GM23338 (cell line): Measurements from ENCODE around the gene WFDC12.

ENCODE experiments used
- CREB1 ChIP-seq: fragments of 250-450 bp; sonication (Bioruptor Pico); IDR thresholded peaks from 2 replicates; pipeline ENCODE4 v1.5.0; 2020; ENCODE audit warnings: low read depth, mild to moderate bottlenecking, moderate library complexity
- EZH2 ChIP-seq: fragments of 200-600 bp; sonication (generic); IDR thresholded peaks from one replicate; pipeline ENCODE4 v1.8.0; 2017; ENCODE audit warnings: antibody characterized with exemption, mild to moderate bottlenecking, low read depth; ENCODE audit not compliant: unreplicated experiment
- EZH2phosphoT487 ChIP-seq: fragments of 200-600 bp; sonication (generic); IDR thresholded peaks from one replicate; pipeline ENCODE4 v1.8.1; 2018; ENCODE audit warnings: antibody characterized with exemption; ENCODE audit not compliant: unreplicated experiment
- JUNB ChIP-seq: IDR thresholded peaks from one replicate; pipeline ENCODE4 v1.6.1; 2016; ENCODE audit warnings: antibody characterized with exemption; ENCODE audit not compliant: unreplicated experiment
- NANOG ChIP-seq: IDR thresholded peaks from 2 replicates; pipeline ENCODE4 v1.6.1; 2016; ENCODE audit warnings: antibody characterized with exemption, borderline replicate concordance
- POLR2AphosphoS5 ChIP-seq: IDR thresholded peaks from 2 replicates; pipeline ENCODE4 v1.6.1; 2016; ENCODE audit warnings: antibody characterized with exemption, low read depth
- STAT1 ChIP-seq: IDR thresholded peaks from one replicate; pipeline ENCODE4 v1.6.1; 2016; ENCODE audit warnings: antibody characterized with exemption; ENCODE audit not compliant: unreplicated experiment
- ZNF114 ChIP-seq: fragments of 250-450 bp; sonication (Bioruptor Pico); IDR thresholded peaks from 2 replicates; pipeline ENCODE4 v1.5.0; 2020; ENCODE audit warnings: mild to moderate bottlenecking, moderate library complexity
- ZNF331 ChIP-seq: fragments of 250-450 bp; sonication (Bioruptor Pico); IDR thresholded peaks from 2 replicates; pipeline ENCODE4 v1.5.0; 2020; ENCODE audit warnings: low read depth, mild to moderate bottlenecking, moderate library complexity
- TF ChIP-seq, protein P1 (sequence below), 2 experiments: fragments of 200-600 bp in 1 of 2; sonication (generic) in 1 of 2; conservative IDR thresholded peaks; 2 replicates each; pipeline versions ENCODE4 v1.5.1 to v1.6.1; 2016 to 2017; ENCODE audit warnings: antibody characterized with exemption in 2 of 2, low read depth in 2 of 2, mild to moderate bottlenecking in 2 of 2, moderate library complexity in 1 of 2
- TF ChIP-seq, protein P2 (sequence below): IDR thresholded peaks from 2 replicates; pipeline ENCODE4 v1.6.1; 2016; ENCODE audit warnings: antibody characterized with exemption
- TF ChIP-seq, protein P3 (sequence below): IDR thresholded peaks from one replicate; pipeline ENCODE4 v1.6.1; 2018; ENCODE audit warnings: antibody characterized with exemption; ENCODE audit not compliant: unreplicated experiment
- TF ChIP-seq, protein P4 (sequence below): fragments of 250-450 bp; sonication (Bioruptor Pico); IDR thresholded peaks from 2 replicates; pipeline ENCODE4 v1.5.0; 2020; ENCODE audit warnings: mild to moderate bottlenecking, moderate library complexity

DNA sequence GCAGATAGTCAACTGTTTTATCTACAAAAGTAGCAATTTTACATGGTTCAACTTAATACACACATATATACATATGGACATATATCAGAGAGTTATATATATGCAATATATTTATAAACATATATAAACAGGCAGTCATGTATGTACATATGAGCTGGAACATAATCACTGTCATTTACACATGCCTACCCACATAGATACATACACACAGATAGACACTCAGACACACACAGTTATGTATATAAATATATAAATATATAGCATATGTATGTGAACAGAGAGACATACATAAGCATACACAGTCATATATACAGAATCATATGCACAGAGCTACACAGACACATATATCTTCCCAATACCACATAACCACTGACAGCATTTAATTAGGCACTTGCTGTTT is 11.5 kb downstream of the WFDC12 start:
- TF ChIP-seq, protein P1, sequence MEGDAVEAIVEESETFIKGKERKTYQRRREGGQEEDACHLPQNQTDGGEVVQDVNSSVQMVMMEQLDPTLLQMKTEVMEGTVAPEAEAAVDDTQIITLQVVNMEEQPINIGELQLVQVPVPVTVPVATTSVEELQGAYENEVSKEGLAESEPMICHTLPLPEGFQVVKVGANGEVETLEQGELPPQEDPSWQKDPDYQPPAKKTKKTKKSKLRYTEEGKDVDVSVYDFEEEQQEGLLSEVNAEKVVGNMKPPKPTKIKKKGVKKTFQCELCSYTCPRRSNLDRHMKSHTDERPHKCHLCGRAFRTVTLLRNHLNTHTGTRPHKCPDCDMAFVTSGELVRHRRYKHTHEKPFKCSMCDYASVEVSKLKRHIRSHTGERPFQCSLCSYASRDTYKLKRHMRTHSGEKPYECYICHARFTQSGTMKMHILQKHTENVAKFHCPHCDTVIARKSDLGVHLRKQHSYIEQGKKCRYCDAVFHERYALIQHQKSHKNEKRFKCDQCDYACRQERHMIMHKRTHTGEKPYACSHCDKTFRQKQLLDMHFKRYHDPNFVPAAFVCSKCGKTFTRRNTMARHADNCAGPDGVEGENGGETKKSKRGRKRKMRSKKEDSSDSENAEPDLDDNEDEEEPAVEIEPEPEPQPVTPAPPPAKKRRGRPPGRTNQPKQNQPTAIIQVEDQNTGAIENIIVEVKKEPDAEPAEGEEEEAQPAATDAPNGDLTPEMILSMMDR (conservative IDR thresholded peaks at IDR 0.05; ENCODE audit: low read depth in 2 of 2): no peak
- no peak for TF ChIP-seq EZH2
- no peak for TF ChIP-seq EZH2phosphoT487
- no peak for TF ChIP-seq CREB1 (CRISPR knock-in tag)
- TF ChIP-seq POLR2AphosphoS5: no peak
- TF ChIP-seq STAT1: no peak
- TF ChIP-seq, protein P2, sequence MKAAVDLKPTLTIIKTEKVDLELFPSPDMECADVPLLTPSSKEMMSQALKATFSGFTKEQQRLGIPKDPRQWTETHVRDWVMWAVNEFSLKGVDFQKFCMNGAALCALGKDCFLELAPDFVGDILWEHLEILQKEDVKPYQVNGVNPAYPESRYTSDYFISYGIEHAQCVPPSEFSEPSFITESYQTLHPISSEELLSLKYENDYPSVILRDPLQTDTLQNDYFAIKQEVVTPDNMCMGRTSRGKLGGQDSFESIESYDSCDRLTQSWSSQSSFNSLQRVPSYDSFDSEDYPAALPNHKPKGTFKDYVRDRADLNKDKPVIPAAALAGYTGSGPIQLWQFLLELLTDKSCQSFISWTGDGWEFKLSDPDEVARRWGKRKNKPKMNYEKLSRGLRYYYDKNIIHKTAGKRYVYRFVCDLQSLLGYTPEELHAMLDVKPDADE: no peak
- TF ChIP-seq, protein P3, sequence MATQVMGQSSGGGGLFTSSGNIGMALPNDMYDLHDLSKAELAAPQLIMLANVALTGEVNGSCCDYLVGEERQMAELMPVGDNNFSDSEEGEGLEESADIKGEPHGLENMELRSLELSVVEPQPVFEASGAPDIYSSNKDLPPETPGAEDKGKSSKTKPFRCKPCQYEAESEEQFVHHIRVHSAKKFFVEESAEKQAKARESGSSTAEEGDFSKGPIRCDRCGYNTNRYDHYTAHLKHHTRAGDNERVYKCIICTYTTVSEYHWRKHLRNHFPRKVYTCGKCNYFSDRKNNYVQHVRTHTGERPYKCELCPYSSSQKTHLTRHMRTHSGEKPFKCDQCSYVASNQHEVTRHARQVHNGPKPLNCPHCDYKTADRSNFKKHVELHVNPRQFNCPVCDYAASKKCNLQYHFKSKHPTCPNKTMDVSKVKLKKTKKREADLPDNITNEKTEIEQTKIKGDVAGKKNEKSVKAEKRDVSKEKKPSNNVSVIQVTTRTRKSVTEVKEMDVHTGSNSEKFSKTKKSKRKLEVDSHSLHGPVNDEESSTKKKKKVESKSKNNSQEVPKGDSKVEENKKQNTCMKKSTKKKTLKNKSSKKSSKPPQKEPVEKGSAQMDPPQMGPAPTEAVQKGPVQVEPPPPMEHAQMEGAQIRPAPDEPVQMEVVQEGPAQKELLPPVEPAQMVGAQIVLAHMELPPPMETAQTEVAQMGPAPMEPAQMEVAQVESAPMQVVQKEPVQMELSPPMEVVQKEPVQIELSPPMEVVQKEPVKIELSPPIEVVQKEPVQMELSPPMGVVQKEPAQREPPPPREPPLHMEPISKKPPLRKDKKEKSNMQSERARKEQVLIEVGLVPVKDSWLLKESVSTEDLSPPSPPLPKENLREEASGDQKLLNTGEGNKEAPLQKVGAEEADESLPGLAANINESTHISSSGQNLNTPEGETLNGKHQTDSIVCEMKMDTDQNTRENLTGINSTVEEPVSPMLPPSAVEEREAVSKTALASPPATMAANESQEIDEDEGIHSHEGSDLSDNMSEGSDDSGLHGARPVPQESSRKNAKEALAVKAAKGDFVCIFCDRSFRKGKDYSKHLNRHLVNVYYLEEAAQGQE: no peak
- no peak for TF ChIP-seq ZNF114 (CRISPR knock-in tag)
- TF ChIP-seq ZNF331 (CRISPR knock-in tag): no peak
- TF ChIP-seq JUNB: no peak
- TF ChIP-seq, protein P4, sequence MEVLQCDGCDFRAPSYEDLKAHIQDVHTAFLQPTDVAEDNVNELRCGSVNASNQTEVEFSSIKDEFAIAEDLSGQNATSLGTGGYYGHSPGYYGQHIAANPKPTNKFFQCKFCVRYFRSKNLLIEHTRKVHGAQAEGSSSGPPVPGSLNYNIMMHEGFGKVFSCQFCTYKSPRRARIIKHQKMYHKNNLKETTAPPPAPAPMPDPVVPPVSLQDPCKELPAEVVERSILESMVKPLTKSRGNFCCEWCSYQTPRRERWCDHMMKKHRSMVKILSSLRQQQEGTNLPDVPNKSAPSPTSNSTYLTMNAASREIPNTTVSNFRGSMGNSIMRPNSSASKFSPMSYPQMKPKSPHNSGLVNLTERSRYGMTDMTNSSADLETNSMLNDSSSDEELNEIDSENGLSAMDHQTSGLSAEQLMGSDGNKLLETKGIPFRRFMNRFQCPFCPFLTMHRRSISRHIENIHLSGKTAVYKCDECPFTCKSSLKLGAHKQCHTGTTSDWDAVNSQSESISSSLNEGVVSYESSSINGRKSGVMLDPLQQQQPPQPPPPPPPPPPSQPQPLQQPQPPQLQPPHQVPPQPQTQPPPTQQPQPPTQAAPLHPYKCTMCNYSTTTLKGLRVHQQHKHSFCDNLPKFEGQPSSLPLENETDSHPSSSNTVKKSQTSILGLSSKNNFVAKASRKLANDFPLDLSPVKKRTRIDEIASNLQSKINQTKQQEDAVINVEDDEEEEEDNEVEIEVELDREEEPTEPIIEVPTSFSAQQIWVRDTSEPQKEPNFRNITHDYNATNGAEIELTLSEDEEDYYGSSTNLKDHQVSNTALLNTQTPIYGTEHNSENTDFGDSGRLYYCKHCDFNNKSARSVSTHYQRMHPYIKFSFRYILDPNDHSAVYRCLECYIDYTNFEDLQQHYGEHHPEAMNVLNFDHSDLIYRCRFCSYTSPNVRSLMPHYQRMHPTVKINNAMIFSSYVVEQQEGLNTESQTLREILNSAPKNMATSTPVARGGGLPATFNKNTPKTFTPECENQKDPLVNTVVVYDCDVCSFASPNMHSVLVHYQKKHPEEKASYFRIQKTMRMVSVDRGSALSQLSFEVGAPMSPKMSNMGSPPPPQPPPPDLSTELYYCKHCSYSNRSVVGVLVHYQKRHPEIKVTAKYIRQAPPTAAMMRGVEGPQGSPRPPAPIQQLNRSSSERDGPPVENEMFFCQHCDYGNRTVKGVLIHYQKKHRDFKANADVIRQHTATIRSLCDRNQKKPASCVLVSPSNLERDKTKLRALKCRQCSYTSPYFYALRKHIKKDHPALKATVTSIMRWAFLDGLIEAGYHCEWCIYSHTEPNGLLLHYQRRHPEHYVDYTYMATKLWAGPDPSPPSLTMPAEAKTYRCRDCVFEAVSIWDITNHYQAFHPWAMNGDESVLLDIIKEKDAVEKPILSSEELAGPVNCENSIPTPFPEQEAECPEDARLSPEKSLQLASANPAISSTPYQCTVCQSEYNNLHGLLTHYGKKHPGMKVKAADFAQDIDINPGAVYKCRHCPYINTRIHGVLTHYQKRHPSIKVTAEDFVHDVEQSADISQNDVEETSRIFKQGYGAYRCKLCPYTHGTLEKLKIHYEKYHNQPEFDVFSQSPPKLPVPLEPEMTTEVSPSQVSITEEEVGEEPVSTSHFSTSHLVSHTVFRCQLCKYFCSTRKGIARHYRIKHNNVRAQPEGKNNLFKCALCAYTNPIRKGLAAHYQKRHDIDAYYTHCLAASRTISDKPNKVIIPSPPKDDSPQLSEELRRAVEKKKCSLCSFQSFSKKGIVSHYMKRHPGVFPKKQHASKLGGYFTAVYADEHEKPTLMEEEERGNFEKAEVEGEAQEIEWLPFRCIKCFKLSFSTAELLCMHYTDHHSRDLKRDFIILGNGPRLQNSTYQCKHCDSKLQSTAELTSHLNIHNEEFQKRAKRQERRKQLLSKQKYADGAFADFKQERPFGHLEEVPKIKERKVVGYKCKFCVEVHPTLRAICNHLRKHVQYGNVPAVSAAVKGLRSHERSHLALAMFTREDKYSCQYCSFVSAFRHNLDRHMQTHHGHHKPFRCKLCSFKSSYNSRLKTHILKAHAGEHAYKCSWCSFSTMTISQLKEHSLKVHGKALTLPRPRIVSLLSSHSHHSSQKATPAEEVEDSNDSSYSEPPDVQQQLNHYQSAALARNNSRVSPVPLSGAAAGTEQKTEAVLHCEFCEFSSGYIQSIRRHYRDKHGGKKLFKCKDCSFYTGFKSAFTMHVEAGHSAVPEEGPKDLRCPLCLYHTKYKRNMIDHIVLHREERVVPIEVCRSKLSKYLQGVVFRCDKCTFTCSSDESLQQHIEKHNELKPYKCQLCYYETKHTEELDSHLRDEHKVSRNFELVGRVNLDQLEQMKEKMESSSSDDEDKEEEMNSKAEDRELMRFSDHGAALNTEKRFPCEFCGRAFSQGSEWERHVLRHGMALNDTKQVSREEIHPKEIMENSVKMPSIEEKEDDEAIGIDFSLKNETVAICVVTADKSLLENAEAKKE (CRISPR knock-in tag): no peak
- no peak for TF ChIP-seq NANOG
